Mesenchymal stem cell (in vitro differentiated cells and primary cell): ENCODE measurements around the gene OR1I1. TPM values are rescaled to one million over a fixed set of nuclear protein-coding genes. Genes with fewer than 3 reads are reported as not detected.

ENCODE experiments used
- DNase-seq: peaks from one replicate; pipeline ENCODE4 v3.0.0-alpha.2; 2013
- H2AFZ ChIP-seq: one replicate; pipeline ENCODE4 v1.6.1; 2013; ENCODE audit warnings: low read depth, mild to moderate bottlenecking, control low read depth, inconsistent platforms, low read length, moderate library complexity
- H2AK5ac ChIP-seq: 2 replicates; pipeline ENCODE4 v1.6.1; 2013; ENCODE audit warnings: low read length, moderate library complexity, mild to moderate bottlenecking, inconsistent platforms; ENCODE audit not compliant: severe bottlenecking
- H2BK120ac ChIP-seq: one replicate; pipeline ENCODE4 v1.6.1; 2013; ENCODE audit warnings: low read depth, mild to moderate bottlenecking, inconsistent platforms, low read length, moderate library complexity
- H2BK12ac ChIP-seq, 2 experiments: one replicate each; pipeline ENCODE4 v1.6.1; 2013; ENCODE audit warnings: inconsistent platforms in 2 of 2, low read length in 2 of 2, mild to moderate bottlenecking in 2 of 2, moderate library complexity in 2 of 2, control low read depth in 1 of 2
- H2BK15ac ChIP-seq: one replicate; pipeline ENCODE4 v1.6.1; 2013; ENCODE audit warnings: mild to moderate bottlenecking, low read depth, inconsistent platforms; ENCODE audit not compliant: poor library complexity, severe bottlenecking
- H2BK5ac ChIP-seq: 2 replicates; pipeline ENCODE4 v1.6.1; 2013; ENCODE audit warnings: low read depth, mild to moderate bottlenecking, low read length, control low read depth, inconsistent platforms; ENCODE audit not compliant: poor library complexity, severe bottlenecking
- H3K14ac ChIP-seq, 2 experiments: one replicate each; pipeline ENCODE4 v1.6.1; 2013; ENCODE audit warnings: inconsistent platforms in 2 of 2, low read length in 2 of 2, control low read depth in 1 of 2, mild to moderate bottlenecking in 1 of 2, moderate library complexity in 1 of 2
- H3K18ac ChIP-seq, 2 experiments: one replicate each; pipeline ENCODE4 v1.6.1; 2013; ENCODE audit warnings: inconsistent platforms in 2 of 2, low read length in 2 of 2, control low read depth in 1 of 2, low read depth in 1 of 2, mild to moderate bottlenecking in 1 of 2
- H3K23ac ChIP-seq, 2 experiments: one replicate each; pipeline ENCODE4 v1.6.1; 2013; ENCODE audit warnings: inconsistent platforms in 2 of 2, low read length in 2 of 2, mild to moderate bottlenecking in 2 of 2, moderate library complexity in 2 of 2, control low read depth in 1 of 2
- H3K27ac ChIP-seq: 2 replicates; pipeline ENCODE4 v1.5.1; 2013; ENCODE audit warnings: mild to moderate bottlenecking, moderate library complexity, low read length, control low read depth, inconsistent platforms; ENCODE audit not compliant: poor library complexity, severe bottlenecking
- H3K27me3 ChIP-seq, 2 experiments: 2 replicates each; pipeline versions ENCODE4 v1.6.1 to v1.7.0; 2013; ENCODE audit warnings: low read length in 2 of 2, mild to moderate bottlenecking in 2 of 2, moderate library complexity in 2 of 2, control low read depth in 1 of 2, inconsistent platforms in 1 of 2; ENCODE audit not compliant: control insufficient read depth in 1 of 2, insufficient read depth in 1 of 2
- H3K36me3 ChIP-seq, 2 experiments: 2 replicates each; pipeline versions ENCODE4 v1.6.1 to v1.7.0; 2013; ENCODE audit warnings: low read length in 2 of 2, control low read depth in 1 of 2, inconsistent platforms in 1 of 2, low read depth in 1 of 2, mild to moderate bottlenecking in 1 of 2; ENCODE audit not compliant: insufficient read depth in 2 of 2, control insufficient read depth in 1 of 2
- H3K4ac ChIP-seq, 2 experiments: one replicate each; pipeline ENCODE4 v1.6.1; 2013; ENCODE audit warnings: inconsistent platforms in 2 of 2, low read length in 2 of 2, mild to moderate bottlenecking in 2 of 2, moderate library complexity in 2 of 2, control low read depth in 1 of 2, low read depth in 1 of 2
- H3K4me1 ChIP-seq: 2 replicates; pipeline ENCODE4 v1.6.1; 2013; ENCODE audit warnings: low read depth, low read length, control low read depth; ENCODE audit not compliant: control insufficient read depth, insufficient read depth
- H3K4me2 ChIP-seq: 2 replicates; pipeline ENCODE4 v1.6.1; 2013; ENCODE audit warnings: low read length, mild to moderate bottlenecking, inconsistent platforms; ENCODE audit not compliant: poor library complexity, severe bottlenecking
- H3K4me3 ChIP-seq, 2 experiments: 2 replicates each; pipeline versions ENCODE4 v1.5.1 to v1.7.0; 2013; ENCODE audit warnings: low read length in 2 of 2, mild to moderate bottlenecking in 2 of 2, control low read depth in 1 of 2, low read depth in 1 of 2; ENCODE audit not compliant: insufficient read depth in 1 of 2
- H3K79me1 ChIP-seq: replicated peaks from 2 replicates; pipeline ENCODE4 v1.6.1; 2013; ENCODE audit warnings: mild to moderate bottlenecking, control low read depth, low read length, inconsistent platforms; ENCODE audit not compliant: poor library complexity, severe bottlenecking
- H3K9ac ChIP-seq: 2 replicates; pipeline ENCODE4 v1.7.0; 2013; ENCODE audit warnings: mild to moderate bottlenecking, low read length, moderate library complexity
- H3K9me3 ChIP-seq: 2 replicates; pipeline ENCODE4 v1.7.0; 2013; ENCODE audit warnings: mild to moderate bottlenecking, low read length; ENCODE audit not compliant: control insufficient read depth
- H4K8ac ChIP-seq: one replicate; pipeline ENCODE4 v1.6.1; 2013; ENCODE audit warnings: inconsistent platforms, mild to moderate bottlenecking, low read length, moderate library complexity
- H4K91ac ChIP-seq: one replicate; pipeline ENCODE4 v1.6.1; 2013; ENCODE audit warnings: mild to moderate bottlenecking, low read length, inconsistent platforms
- WGBS: methylation state at CpG from one replicate; pipeline ENCODE4 v1.1.7; 2013; ENCODE audit warnings: mixed read lengths; 5-methylcytosine and 5-hydroxymethylcytosine counted together
- polyA plus RNA-seq, 2 experiments: library from polyadenylated mRNA; stranded (reverse); fragments of 200-250 nt; gene quantifications; one replicate each; pipeline ENCODE4 v1.2.3, GENCODE V29; 2013

The OR1I1 gene, protein sequence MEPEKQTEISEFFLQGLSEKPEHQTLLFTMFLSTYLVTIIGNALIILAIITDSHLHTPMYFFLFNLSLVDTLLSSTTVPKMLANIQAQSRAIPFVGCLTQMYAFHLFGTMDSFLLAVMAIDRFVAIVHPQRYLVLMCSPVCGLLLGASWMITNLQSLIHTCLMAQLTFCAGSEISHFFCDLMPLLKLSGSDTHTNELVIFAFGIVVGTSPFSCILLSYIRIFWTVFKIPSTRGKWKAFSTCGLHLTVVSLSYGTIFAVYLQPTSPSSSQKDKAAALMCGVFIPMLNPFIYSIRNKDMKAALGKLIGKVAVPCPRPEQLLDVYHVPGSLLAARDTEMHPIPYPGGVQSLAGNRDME
- not detected for polyA plus RNA-seq (2013, experiment 1 of 2)
- polyA plus RNA-seq (2013, experiment 2 of 2), result not detected

DNA sequence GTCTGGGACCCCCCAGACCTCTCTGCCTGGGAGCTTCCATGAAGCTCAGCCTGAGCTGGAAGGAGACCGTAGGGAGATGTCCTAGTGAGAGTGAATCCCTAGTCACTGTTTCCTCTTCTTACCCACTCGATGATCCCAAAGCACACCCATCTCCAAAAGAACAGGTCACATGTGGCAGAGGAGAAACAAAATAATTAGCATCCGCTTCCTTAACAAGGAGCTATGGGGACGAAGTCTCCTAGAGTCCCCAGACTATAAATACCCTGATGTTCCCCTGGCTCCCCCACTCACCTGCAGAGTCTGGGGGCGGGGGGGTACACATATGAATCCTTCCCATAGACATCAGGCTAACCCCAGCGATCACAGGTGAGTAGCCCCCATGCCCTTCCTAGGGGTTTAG lies at the start of gene OR1I1:
OR1I1 (plus strand) TSS at position 301 of the 400 bp plus-strand sequence. CDS start 4,855 bp downstream, outside the sequence.
- H3K18ac ChIP-seq, result no peak within 1 kb of the TSS
- H2AFZ ChIP-seq, result no peak within 1 kb of the TSS
- 88% methylated on average over 5 of the region's 6 CpGs for WGBS
- H4K91ac ChIP-seq, result no peak within 1 kb of the TSS
- H2AK5ac ChIP-seq, result no peak within 1 kb of the TSS
- no peak within 1 kb of the TSS for H3K9ac ChIP-seq
- no peak within 1 kb of the TSS for H2BK120ac ChIP-seq
- no peak within 1 kb of the TSS for H3K4ac ChIP-seq
- H3K23ac ChIP-seq, result no peak within 1 kb of the TSS
- no peak within 1 kb of the TSS for H3K4me3 ChIP-seq
- no peak within 1 kb of the TSS for H2BK12ac ChIP-seq
- H3K9me3 ChIP-seq, result no peaks in the 10 kb centered on the region
- no peaks in the 10 kb centered on the region for H3K79me1 ChIP-seq
- no peaks in the 10 kb centered on the region for H3K36me3 ChIP-seq
- no peaks in the 10 kb centered on the region for H3K4me1 ChIP-seq
- H4K8ac ChIP-seq, result no peak within 1 kb of the TSS
- DNase-seq, result no peak
- H3K14ac ChIP-seq, result no peak within 1 kb of the TSS
- H3K27ac ChIP-seq, result no peak within 1 kb of the TSS
- H3K27me3 ChIP-seq, result peaks cover 2 to 25% of the 10 kb centered on the region in 2 experiments
- H3K4me2 ChIP-seq, result no peak within 1 kb of the TSS
- H2BK5ac ChIP-seq, result no peak within 1 kb of the TSS
- H2BK15ac ChIP-seq, result no peak within 1 kb of the TSS

DNA sequence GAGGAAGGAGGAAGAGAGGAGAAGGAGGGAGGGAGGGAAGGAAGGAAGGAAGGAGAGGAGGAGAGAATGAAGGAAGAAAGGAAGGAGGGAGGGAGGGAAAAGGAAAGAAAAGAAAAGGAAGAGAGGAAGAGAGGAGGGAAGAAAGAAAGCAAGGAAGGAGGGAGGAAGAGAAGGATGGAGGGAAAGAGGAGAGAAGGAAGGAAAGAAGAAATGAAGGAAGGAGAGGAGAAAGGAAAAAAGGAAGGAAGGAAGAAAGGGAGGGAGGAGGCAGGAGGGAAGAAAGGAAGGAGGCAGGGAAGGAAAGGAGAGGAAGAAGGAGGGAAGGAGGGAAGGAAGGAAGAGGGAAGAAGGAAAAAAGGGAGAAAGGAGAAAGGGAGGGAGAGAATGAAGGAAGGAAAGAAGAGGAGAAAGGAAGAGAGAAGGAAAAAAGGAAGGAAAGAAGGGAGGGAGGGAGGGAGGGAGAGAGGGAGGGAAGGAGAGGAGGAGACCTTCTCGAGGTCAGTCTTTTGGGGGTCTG lies 46.2 kb upstream of the OR1I1 start:
- no peaks in the 10 kb centered on the region for H3K9me3 ChIP-seq
- no peak overlapping the region for H3K14ac ChIP-seq
- no peak overlapping the region for H3K23ac ChIP-seq
- WGBS, result 67% methylated on average over 1 of the region's 1 CpG
- peaks cover 0 to 7% of the 10 kb centered on the region in 2 experiments for H3K27me3 ChIP-seq
- no peaks in the 10 kb centered on the region for H3K79me1 ChIP-seq
- no peaks in the 10 kb centered on the region for H3K4me1 ChIP-seq
- no peak overlapping the region for H3K9ac ChIP-seq
- H3K18ac ChIP-seq, result no peak overlapping the region
- H4K8ac ChIP-seq, result no peak overlapping the region
- H2AFZ ChIP-seq, result no peak overlapping the region
- H2BK5ac ChIP-seq, result no peak overlapping the region
- no peak overlapping the region for H2BK120ac ChIP-seq
- no peak overlapping the region for H3K4me2 ChIP-seq
- DNase-seq, result no peak
- H2BK15ac ChIP-seq, result no peak overlapping the region
- no peak overlapping the region for H3K27ac ChIP-seq
- H3K36me3 ChIP-seq, result no peaks in the 10 kb centered on the region
- no peak overlapping the region for H3K4me3 ChIP-seq
- no peak overlapping the region for H4K91ac ChIP-seq
- no peak overlapping the region for H3K4ac ChIP-seq
- no peak overlapping the region for H2AK5ac ChIP-seq
- H2BK12ac ChIP-seq, result no peak overlapping the region

DNA sequence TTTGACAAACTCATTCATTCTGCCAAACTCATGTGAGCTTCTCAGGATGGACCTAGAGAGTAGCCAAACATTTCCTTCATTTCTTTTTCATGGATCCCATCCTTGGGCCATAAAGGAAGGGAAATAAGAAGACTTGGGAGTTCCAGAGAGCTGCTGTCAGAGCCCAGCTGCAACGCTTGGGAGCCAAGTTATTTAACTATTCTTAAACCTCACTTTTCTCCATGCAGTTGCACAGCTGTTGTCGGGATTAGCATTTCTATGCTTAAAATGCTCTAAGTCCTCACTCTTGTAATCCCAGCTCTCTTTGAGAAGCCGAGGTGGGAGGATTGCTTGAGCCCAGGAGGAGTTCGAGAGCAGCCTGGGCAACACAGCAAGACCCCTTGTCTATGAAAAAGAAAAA lies 44.4 kb upstream of the OR1I1 start:
- H2AFZ ChIP-seq, result no peak overlapping the region
- H3K23ac ChIP-seq, result no peak overlapping the region
- peaks cover 0 to 7% of the 10 kb centered on the region in 2 experiments for H3K27me3 ChIP-seq
- H2BK120ac ChIP-seq, result no peak overlapping the region
- no peaks in the 10 kb centered on the region for H3K36me3 ChIP-seq
- no peak overlapping the region for H3K9ac ChIP-seq
- no peak overlapping the region for H3K14ac ChIP-seq
- H4K91ac ChIP-seq, result no peak overlapping the region
- 56% methylated on average over 3 of the region's 4 CpGs for WGBS
- H2BK12ac ChIP-seq, result no peak overlapping the region
- no peaks in the 10 kb centered on the region for H3K9me3 ChIP-seq
- H2AK5ac ChIP-seq, result no peak overlapping the region
- no peak overlapping the region for H3K4me3 ChIP-seq
- DNase-seq, result no peak
- H4K8ac ChIP-seq, result no peak overlapping the region
- H3K4me1 ChIP-seq, result no peaks in the 10 kb centered on the region
- H2BK15ac ChIP-seq, result no peak overlapping the region
- H3K4ac ChIP-seq, result no peak overlapping the region
- H3K79me1 ChIP-seq, result no peaks in the 10 kb centered on the region
- no peak overlapping the region for H2BK5ac ChIP-seq
- no peak overlapping the region for H3K27ac ChIP-seq
- H3K4me2 ChIP-seq, result no peak overlapping the region
- no peak overlapping the region for H3K18ac ChIP-seq

DNA sequence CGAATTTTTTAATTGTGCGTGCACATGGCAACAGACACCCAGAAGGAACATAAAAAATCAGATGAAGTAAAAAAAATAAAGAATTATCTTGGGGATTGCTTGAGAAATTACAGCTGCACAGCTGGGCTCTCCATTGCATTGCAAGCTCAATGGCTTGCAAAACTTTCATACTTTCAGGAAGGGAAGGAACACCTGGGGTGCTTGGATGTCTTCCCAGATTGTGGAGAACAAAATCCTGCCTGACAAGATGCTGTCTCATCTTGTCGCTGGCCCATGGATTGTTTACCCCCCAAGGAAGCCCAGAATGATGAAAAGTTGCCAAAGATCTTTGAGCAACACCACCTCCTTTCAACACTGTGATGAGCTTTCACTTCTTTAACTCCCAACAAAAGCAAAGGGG lies 43.7 kb upstream of the OR1I1 start:
- no peak overlapping the region for H3K23ac ChIP-seq
- no peak overlapping the region for H2AK5ac ChIP-seq
- no peak overlapping the region for H3K27ac ChIP-seq

More for the DNA sequence above, 43.7 kb upstream of the OR1I1 start:
- no peak for DNase-seq
- Histone ChIP-seq H2BK12ac (no peak overlapping the region), H3K9me3 (no peaks in the 10 kb centered on the region), H4K8ac (no peak overlapping the region), H3K27me3 (peaks cover 0 to 7% of the 10 kb centered on the region in 2 experiments), H2BK15ac (no peak overlapping the region), H3K36me3 (no peaks in the 10 kb centered on the region), H2BK120ac (no peak overlapping the region), H3K4me2 (no peak overlapping the region), H3K9ac (no peak overlapping the region), H2AFZ (no peak overlapping the region), H3K4me3 (no peak overlapping the region), H3K14ac (no peak overlapping the region), H3K4ac (no peak overlapping the region), H2BK5ac (no peak overlapping the region), H3K4me1 (no peaks in the 10 kb centered on the region), H4K91ac (no peak overlapping the region), H3K79me1 (no peaks in the 10 kb centered on the region), H3K18ac (no peak overlapping the region)
- 71% methylated on average over 3 of the region's 3 CpGs for WGBS
